GM13976 (cell line): Measurements from ENCODE around the gene RFX3.

Experiments
- DNase-seq: peaks from one replicate; pipeline ENCODE4 v3.0.0; 2012; ENCODE audit warnings: low spot score
- CTCF ChIP-seq: IDR thresholded peaks from 2 replicates; pipeline ENCODE4 v1.5.1; 2012; ENCODE audit warnings: borderline replicate concordance, mild to moderate bottlenecking; ENCODE audit not compliant: insufficient read depth; ENCODE audit errors: extremely low read depth, missing control alignments, control extremely low read depth
- in situ Hi-C: fragments of 300-500 bp; cut with MboI; formaldehyde crosslinking; loops from one replicate; pipeline ENCODE4 v1.12.0; 2022; ENCODE audit warnings: low sequenced_read_pairs, mixed read lengths, inconsistent platforms; ENCODE audit not compliant: unreplicated experiment

The RFX3 gene

GRCh38 chr9:3541206-3541605 is 15.4 kb upstream of the RFX3 start:
- no peak for TF ChIP-seq CTCF
- in situ Hi-C loops, result no loop called here
- DNase-seq, result no peak

DNA sequence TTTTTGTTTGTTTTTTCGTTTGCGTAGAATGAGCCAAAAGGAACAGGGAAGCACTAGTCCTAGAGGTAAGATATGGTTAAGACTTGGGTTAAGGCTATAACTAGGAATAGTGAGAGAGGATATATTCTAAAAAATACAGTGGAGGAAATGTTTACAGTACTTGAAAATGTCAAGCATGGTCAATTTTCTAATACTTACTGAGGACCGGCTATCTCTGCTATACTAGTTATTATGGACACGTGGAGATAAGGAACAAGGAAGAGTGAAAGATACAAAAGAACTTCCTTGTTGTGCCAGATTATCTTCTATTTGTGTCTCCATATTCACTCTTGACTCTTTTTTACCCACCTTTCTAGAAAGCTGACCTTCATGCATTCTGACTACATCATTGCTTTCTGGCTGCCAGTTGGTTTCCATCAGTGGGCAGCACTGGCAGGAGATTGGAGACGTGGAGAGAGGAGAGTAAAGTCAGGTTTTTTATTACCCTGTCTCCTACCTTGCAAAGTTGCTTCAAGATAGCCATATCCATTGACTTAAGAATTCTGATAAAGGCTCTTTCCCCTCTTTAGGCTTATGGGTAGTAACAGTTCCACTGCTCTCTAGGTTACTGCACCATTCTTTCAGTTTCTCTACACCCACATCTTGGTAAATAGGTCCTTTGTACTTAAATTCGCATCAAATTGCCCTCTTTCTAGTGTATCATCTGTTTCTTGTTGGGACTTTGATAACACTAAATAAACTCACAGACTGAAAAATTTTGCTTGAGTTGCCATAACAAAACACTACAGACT is 9.0 kb upstream of the RFX3 start:
- DNase-seq, result no peak
- in situ Hi-C loops, result no loop called here
- TF ChIP-seq CTCF, result no peak

- TF ChIP-seq CTCF, result no peak
- no peak for DNase-seq
- in situ Hi-C loops, result no loop called here
These were observed 6.4 kb upstream of the RFX3 start for GRCh38 chr9:3532158-3532557.

GRCh38 chr9:3528451-3528850 is 2.6 kb upstream of the RFX3 start:
- no peak for TF ChIP-seq CTCF
- in situ Hi-C loops, result no loop called here
- peak; percentile 20 for DNase-seq

- TF ChIP-seq CTCF, result no peak
- in situ Hi-C loops, result no loop called here
- DNase-seq, result no peak
These were observed 1.5 kb upstream of the RFX3 start for GRCh38 chr9:3526997-3527940.

GRCh38 chr9:3526165-3526996 is 580 bp upstream of the RFX3 start:
- no peak for TF ChIP-seq CTCF
- in situ Hi-C loops, result no loop called here
- DNase-seq, result peak; percentile 81
